Measurements from ENCODE around the gene CAB39L.

Gene CAB39L

GRCh38 chr13:49315756-49316482, 127.9 kb downstream of the CAB39L start:
- TF ChIP-seq CTCF (IDR thresholded peaks at IDR 0.05; ENCODE audit: low read depth, low read length), result no peak
- no peak overlapping the region for H3K4me3 ChIP-seq (ENCODE audit: low read depth, low read length)
- no peak for DNase-seq
- H3K9me3 ChIP-seq, result no peaks in the 10 kb centered on the region
- no peaks in the 10 kb centered on the region for H3K4me1 ChIP-seq
- no peaks in the 10 kb centered on the region for H3K27me3 ChIP-seq
- no peaks in the 10 kb centered on the region for H3K36me3 ChIP-seq

GRCh38 chr13:49315036-49315565, 128.8 kb downstream of the CAB39L start:
- TF ChIP-seq CTCF (IDR thresholded peaks at IDR 0.05; ENCODE audit: low read depth, low read length), result no peak
- DNase-seq, result no peak
- no peaks in the 10 kb centered on the region for H3K9me3 ChIP-seq
- H3K4me3 ChIP-seq (ENCODE audit: low read depth, low read length), result no peak overlapping the region
- no peaks in the 10 kb centered on the region for H3K36me3 ChIP-seq
- no peaks in the 10 kb centered on the region for H3K27me3 ChIP-seq
- no peaks in the 10 kb centered on the region for H3K4me1 ChIP-seq

GRCh38 chr13:49314344-49314882, 129.5 kb downstream of the CAB39L start:
- Histone ChIP-seq H3K27me3 (no peaks in the 10 kb centered on the region), H3K4me1 (no peaks in the 10 kb centered on the region), H3K4me3 (ENCODE audit: low read depth, low read length) (no peak overlapping the region), H3K9me3 (no peaks in the 10 kb centered on the region), H3K36me3 (no peaks in the 10 kb centered on the region)
- no peak for DNase-seq
- TF ChIP-seq CTCF (IDR thresholded peaks at IDR 0.05; ENCODE audit: low read depth, low read length), result no peak

- no peaks in the 10 kb centered on the region for H3K9me3 ChIP-seq
- DNase-seq, result no peak
Measured at GRCh38 chr13:49311816-49312215, 132.0 kb downstream of the CAB39L start.

GRCh38 chr13:49310251-49310650, 133.6 kb downstream of the CAB39L start:
- DNase-seq, result no peak
- H3K9me3 ChIP-seq, result no peaks in the 10 kb centered on the region
- no peaks in the 10 kb centered on the region for H3K36me3 ChIP-seq
- TF ChIP-seq CTCF (IDR thresholded peaks at IDR 0.05; ENCODE audit: low read depth, low read length), result no peak
- H3K27me3 ChIP-seq, result no peaks in the 10 kb centered on the region
- no peaks in the 10 kb centered on the region for H3K4me1 ChIP-seq
- no peak overlapping the region for H3K4me3 ChIP-seq (ENCODE audit: low read depth, low read length)

More at GRCh38 chr13:49311816-49312215, 132.0 kb downstream of the CAB39L start:
- no peaks in the 10 kb centered on the region for H3K36me3 ChIP-seq
- no peak overlapping the region for H3K4me3 ChIP-seq (ENCODE audit: low read depth, low read length)
- no peaks in the 10 kb centered on the region for H3K4me1 ChIP-seq
- TF ChIP-seq CTCF (IDR thresholded peaks at IDR 0.05; ENCODE audit: low read depth, low read length), result no peak
- H3K27me3 ChIP-seq, result no peaks in the 10 kb centered on the region

- Histone ChIP-seq H3K4me3 (ENCODE audit: low read depth, low read length) (no peak overlapping the region), H3K36me3 (no peaks in the 10 kb centered on the region), H3K4me1 (no peaks in the 10 kb centered on the region), H3K9me3 (no peaks in the 10 kb centered on the region), H3K27me3 (no peaks in the 10 kb centered on the region)
- no peak for TF ChIP-seq CTCF (IDR thresholded peaks at IDR 0.05; ENCODE audit: low read depth, low read length)
- no peak for DNase-seq
Measured at GRCh38 chr13:49308921-49309408, 134.9 kb downstream of the CAB39L start.

All from BE2C (cell line).